ENCODE data around the gene CDKN2AIPNL. TPM values are rescaled to one million over a fixed set of nuclear protein-coding genes. Genes with fewer than 3 reads are reported as not detected.

Gene CDKN2AIPNL
- total and polyA plus RNA-seq, 2 of the 13 experiments (the other 11 are each of a cell fraction or from before 2014, with no cell fraction given) = 17.4 to 46.5 TPM

DNA sequence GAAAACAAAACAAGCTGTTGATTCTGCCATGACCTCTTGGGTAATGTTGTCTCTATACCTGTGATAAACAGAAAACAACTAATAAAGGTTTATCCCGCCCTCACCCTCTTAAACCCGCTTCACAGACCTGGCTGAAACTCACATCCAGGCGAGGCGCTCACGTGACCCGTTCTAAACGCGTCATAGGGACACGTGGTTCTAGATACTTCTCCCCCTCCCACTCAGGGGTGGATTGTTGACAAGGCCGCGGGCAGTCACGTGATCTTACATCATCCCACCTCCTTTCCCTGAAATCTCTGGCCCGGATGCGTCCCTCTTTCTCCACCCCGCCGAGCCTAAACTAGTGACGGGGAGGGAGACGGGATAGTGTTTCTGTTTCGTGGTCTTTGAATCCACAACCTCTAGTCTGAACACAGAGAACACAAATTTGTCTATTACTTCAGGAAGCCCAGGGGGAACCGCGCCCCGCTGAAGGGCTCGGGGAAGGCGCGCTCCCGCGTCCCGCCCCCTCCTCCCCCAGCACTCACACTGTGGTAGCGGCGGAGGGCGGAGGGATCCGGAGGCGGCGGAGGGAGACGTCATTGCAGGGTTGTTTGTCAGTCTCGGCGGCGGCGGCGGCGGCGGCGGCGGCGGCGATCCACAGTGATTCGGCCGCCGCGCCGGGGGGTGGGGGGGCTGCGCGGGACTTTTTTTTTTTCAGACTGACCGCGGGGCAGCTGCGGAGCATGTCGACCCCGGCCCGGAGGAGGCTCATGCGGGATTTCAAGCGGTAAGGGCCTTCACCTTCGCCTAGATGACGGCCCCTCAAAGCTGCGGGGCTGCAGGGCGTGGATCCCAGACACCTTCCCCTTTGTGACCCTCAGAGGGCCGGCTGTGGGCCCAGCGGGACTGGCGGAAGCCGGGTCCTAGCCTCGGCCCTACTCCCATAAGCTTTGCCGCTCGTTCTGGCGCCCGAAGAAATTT is 40.5 kb downstream of the CDKN2AIPNL start, which contains the start of gene UBE2B (continued):
- TF ChIP-seq, protein P1, sequence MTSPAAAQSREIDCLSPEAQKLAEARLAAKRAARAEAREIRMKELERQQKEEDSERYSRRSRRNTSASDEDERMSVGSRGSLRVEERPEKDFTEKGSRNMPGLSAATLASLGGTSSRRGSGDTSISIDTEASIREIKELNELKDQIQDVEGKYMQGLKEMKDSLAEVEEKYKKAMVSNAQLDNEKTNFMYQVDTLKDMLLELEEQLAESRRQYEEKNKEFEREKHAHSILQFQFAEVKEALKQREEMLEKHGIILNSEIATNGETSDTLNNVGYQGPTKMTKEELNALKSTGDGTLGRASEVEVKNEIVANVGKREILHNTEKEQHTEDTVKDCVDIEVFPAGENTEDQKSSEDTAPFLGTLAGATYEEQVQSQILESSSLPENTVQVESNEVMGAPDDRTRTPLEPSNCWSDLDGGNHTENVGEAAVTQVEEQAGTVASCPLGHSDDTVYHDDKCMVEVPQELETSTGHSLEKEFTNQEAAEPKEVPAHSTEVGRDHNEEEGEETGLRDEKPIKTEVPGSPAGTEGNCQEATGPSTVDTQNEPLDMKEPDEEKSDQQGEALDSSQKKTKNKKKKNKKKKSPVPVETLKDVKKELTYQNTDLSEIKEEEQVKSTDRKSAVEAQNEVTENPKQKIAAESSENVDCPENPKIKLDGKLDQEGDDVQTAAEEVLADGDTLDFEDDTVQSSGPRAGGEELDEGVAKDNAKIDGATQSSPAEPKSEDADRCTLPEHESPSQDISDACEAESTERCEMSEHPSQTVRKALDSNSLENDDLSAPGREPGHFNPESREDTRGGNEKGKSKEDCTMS (CRISPR knock-in tag; conservative IDR thresholded peaks at IDR 0.05) = 0 out of 2 replicates have a peak, but pooled peaks have one; percentile 61
- TF ChIP-seq, protein P2, sequence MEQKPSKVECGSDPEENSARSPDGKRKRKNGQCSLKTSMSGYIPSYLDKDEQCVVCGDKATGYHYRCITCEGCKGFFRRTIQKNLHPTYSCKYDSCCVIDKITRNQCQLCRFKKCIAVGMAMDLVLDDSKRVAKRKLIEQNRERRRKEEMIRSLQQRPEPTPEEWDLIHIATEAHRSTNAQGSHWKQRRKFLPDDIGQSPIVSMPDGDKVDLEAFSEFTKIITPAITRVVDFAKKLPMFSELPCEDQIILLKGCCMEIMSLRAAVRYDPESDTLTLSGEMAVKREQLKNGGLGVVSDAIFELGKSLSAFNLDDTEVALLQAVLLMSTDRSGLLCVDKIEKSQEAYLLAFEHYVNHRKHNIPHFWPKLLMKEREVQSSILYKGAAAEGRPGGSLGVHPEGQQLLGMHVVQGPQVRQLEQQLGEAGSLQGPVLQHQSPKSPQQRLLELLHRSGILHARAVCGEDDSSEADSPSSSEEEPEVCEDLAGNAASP (CRISPR knock-in tag; IDR thresholded peaks at IDR 0.05; ENCODE audit: borderline replicate concordance) = peak; percentile 51
- TF ChIP-seq, protein P3, sequence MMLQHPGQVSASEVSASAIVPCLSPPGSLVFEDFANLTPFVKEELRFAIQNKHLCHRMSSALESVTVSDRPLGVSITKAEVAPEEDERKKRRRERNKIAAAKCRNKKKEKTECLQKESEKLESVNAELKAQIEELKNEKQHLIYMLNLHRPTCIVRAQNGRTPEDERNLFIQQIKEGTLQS (CRISPR knock-in tag; IDR thresholded peaks at IDR 0.05) = peak; percentile 8; the same call in 1 of the 2 replicates
- TF ChIP-seq, protein P4, sequence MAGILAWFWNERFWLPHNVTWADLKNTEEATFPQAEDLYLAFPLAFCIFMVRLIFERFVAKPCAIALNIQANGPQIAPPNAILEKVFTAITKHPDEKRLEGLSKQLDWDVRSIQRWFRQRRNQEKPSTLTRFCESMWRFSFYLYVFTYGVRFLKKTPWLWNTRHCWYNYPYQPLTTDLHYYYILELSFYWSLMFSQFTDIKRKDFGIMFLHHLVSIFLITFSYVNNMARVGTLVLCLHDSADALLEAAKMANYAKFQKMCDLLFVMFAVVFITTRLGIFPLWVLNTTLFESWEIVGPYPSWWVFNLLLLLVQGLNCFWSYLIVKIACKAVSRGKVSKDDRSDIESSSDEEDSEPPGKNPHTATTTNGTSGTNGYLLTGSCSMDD (CRISPR knock-in tag; IDR thresholded peaks at IDR 0.05) = no peak
- peak; percentile 97 for TF ChIP-seq ZSCAN9 (CRISPR knock-in tag; IDR thresholded peaks at IDR 0.05; ENCODE audit: borderline replicate concordance)
- TF ChIP-seq, protein P5, sequence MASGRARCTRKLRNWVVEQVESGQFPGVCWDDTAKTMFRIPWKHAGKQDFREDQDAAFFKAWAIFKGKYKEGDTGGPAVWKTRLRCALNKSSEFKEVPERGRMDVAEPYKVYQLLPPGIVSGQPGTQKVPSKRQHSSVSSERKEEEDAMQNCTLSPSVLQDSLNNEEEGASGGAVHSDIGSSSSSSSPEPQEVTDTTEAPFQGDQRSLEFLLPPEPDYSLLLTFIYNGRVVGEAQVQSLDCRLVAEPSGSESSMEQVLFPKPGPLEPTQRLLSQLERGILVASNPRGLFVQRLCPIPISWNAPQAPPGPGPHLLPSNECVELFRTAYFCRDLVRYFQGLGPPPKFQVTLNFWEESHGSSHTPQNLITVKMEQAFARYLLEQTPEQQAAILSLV (CRISPR knock-in tag; IDR thresholded peaks at IDR 0.05; ENCODE audit: borderline replicate concordance) = peak; percentile 53; the same call in 1 of the 2 replicates
- no peak for TF ChIP-seq RAD21 (CRISPR knock-in tag; IDR thresholded peaks at IDR 0.05)
- TF ChIP-seq ZSCAN25 (CRISPR knock-in tag; IDR thresholded peaks at IDR 0.05) = no peak; the same call in 1 of the 2 replicates
- peak; percentile 57 for TF ChIP-seq TEAD3 (CRISPR knock-in tag; optimal IDR thresholded peaks at IDR 0.05; ENCODE audit: borderline replicate concordance)
- peak; percentile 44; the same call in 1 of the 2 replicates for TF ChIP-seq ZMAT3 (CRISPR knock-in tag; conservative IDR thresholded peaks at IDR 0.05)
- TF ChIP-seq ZNF136 (CRISPR knock-in tag; IDR thresholded peaks at IDR 0.05; ENCODE audit: low read depth) = peak; percentile 64; the same call in 1 of the 2 replicates
- TF ChIP-seq PAF1 (CRISPR knock-in tag; IDR thresholded peaks at IDR 0.05) = no peak
- peak; percentile 63; the same call in 1 of the 2 replicates for TF ChIP-seq ZNF788 (CRISPR knock-in tag; IDR thresholded peaks at IDR 0.05; ENCODE audit: borderline replicate concordance)
- TF ChIP-seq ZNF121 (CRISPR knock-in tag; IDR thresholded peaks at IDR 0.05) = peak; percentile 48; the same call in 1 of the 2 replicates
- TF ChIP-seq STAG1 (CRISPR knock-in tag; IDR thresholded peaks at IDR 0.05) = no peak; the same call in 1 of the 2 replicates
- TF ChIP-seq BHLHE40 (IDR thresholded peaks at IDR 0.05; ENCODE audit: low read length) = peak; percentile 97
- no peak for TF ChIP-seq EZH2 (conservative IDR thresholded peaks at IDR 0.05; ENCODE audit: low read depth, low read length)
- TF ChIP-seq, protein P6, sequence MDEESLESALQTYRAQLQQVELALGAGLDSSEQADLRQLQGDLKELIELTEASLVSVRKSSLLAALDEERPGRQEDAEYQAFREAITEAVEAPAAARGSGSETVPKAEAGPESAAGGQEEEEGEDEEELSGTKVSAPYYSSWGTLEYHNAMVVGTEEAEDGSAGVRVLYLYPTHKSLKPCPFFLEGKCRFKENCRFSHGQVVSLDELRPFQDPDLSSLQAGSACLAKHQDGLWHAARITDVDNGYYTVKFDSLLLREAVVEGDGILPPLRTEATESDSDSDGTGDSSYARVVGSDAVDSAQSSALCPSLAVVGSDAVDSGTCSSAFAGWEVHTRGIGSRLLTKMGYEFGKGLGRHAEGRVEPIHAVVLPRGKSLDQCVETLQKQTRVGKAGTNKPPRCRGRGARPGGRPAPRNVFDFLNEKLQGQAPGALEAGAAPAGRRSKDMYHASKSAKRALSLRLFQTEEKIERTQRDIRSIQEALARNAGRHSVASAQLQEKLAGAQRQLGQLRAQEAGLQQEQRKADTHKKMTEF (CRISPR knock-in tag; IDR thresholded peaks at IDR 0.05) = peak; percentile 90
- TF ChIP-seq ZNF329 (CRISPR knock-in tag; IDR thresholded peaks at IDR 0.05; ENCODE audit: low read depth) = peak; percentile 78; the same call in 1 of the 2 replicates
- TF ChIP-seq ZNF567 (CRISPR knock-in tag; IDR thresholded peaks at IDR 0.05; ENCODE audit: borderline replicate concordance) = peak; percentile 45; the same call in 1 of the 2 replicates
- TF ChIP-seq ZNF383 (CRISPR knock-in tag; IDR thresholded peaks at IDR 0.05; ENCODE audit: borderline replicate concordance) = 0 out of 2 replicates have a peak, but pooled peaks have one; percentile 25

Data from HepG2 (cell line).